GM19395 (cell line): Measurements from ENCODE around the gene SCLY.
"Not testable (repeated sequence)": the region's sequence is repeated elsewhere in the genome, so short reads cannot be mapped to it uniquely, and the experiment has no call there.

Source experiments
- ATAC-seq: cut with Tn5 transposase; IDR thresholded peaks from one replicate; pipeline ENCODE4 v1.9.1; 2021; ENCODE audit warnings: mild to moderate bottlenecking, moderate library complexity; ENCODE audit not compliant: unreplicated experiment

SCLY gene

GRCh38 chr2:238039985-238040384 lies 20.8 kb upstream of the SCLY start:
- ATAC-seq = no peak

- no peak for ATAC-seq
These were observed 19.9 kb upstream of the SCLY start for GRCh38 chr2:238040918-238041317.

- ATAC-seq = no peak
These were observed 18.7 kb upstream of the SCLY start for GRCh38 chr2:238042090-238042489.

GRCh38 chr2:238042849-238043584 lies 17.8 kb upstream of the SCLY start:
- ATAC-seq = no peak

GRCh38 chr2:238043851-238044250 lies 16.9 kb upstream of the SCLY start:
- ATAC-seq = no peak

GRCh38 chr2:238045575-238045974 lies 15.2 kb upstream of the SCLY start:
- ATAC-seq = no peak

GRCh38 chr2:238046725-238047270 lies 14.0 kb upstream of the SCLY start:
- no peak for ATAC-seq

GRCh38 chr2:238053191-238053776 lies 7.5 kb upstream of the SCLY start:
- no peak for ATAC-seq

GRCh38 chr2:238055841-238056240 lies 5.0 kb upstream of the SCLY start:
- no peak for ATAC-seq

GRCh38 chr2:238057696-238058575 lies 2.9 kb upstream of the SCLY start:
- ATAC-seq = not testable (repeated sequence)

- no peak for ATAC-seq
These were observed 1.3 kb upstream of the SCLY start for GRCh38 chr2:238059505-238059904.

GRCh38 chr2:238060096-238060541 lies 682 bp upstream of the SCLY start:
- no peak for ATAC-seq

- peak; percentile 36 for ATAC-seq
These were observed 758 bp downstream of the SCLY start for GRCh38 chr2:238061315-238062202.

- no peak for ATAC-seq
These were observed 2.8 kb downstream of the SCLY start for GRCh38 chr2:238063414-238064189.

GRCh38 chr2:238064376-238064775 lies 3.6 kb downstream of the SCLY start:
- no peak for ATAC-seq

- no peak for ATAC-seq
These were observed 4.5 kb downstream of the SCLY start for GRCh38 chr2:238065071-238065846.

GRCh38 chr2:238066218-238066617 lies 5.4 kb downstream of the SCLY start:
- ATAC-seq = no peak

GRCh38 chr2:238066718-238067117 lies 5.9 kb downstream of the SCLY start:
- not testable (repeated sequence) for ATAC-seq

- no peak for ATAC-seq
These were observed 7.1 kb downstream of the SCLY start for GRCh38 chr2:238067939-238068338.
